ENCODE results near the gene ICE2. TPM values are rescaled to one million over a fixed set of nuclear protein-coding genes. Genes with fewer than 3 reads are reported as not detected.

ICE2 gene
- total and polyA plus RNA-seq, 2 of the 8 experiments (the other 6 are each of a cell fraction or from before 2014, with no cell fraction given) = 40.0 to 87.3 TPM

DNA sequence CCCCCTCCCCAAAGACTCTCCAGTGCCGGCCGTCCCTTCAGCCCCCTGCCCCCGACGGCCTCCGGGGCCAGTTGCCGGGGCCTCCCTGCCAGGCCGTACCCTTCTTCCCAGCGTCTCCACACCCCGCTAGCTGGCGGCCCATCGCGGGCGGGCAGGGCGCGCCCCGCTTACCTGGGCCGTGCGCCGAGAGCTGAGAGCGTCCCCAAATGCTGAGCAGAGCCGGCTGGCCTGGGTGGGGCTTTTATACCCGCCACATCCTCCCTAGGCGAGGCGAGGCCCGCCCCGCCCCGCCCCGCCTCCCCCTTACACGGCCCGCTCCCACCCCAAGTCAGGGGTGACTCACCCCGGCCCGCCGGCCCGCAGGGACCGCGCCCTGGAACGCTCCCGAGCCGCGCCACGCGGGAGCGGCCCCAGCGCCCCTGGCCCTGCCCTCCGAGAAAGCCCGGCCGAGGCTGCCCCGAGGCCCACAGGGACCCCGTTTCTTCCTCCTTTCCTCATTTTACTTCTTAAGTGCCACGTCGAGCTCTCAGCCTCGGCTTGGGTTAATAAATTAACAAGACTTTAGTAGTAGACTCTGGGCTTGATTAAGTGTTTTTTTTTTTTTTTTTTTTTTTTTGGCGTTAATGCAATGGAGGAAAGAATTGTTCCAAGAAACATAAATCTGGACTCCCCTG is 81.0 kb downstream of the ICE2 start, which contains the start of gene ANXA2 (continued):
- TF ChIP-seq, protein P1, sequence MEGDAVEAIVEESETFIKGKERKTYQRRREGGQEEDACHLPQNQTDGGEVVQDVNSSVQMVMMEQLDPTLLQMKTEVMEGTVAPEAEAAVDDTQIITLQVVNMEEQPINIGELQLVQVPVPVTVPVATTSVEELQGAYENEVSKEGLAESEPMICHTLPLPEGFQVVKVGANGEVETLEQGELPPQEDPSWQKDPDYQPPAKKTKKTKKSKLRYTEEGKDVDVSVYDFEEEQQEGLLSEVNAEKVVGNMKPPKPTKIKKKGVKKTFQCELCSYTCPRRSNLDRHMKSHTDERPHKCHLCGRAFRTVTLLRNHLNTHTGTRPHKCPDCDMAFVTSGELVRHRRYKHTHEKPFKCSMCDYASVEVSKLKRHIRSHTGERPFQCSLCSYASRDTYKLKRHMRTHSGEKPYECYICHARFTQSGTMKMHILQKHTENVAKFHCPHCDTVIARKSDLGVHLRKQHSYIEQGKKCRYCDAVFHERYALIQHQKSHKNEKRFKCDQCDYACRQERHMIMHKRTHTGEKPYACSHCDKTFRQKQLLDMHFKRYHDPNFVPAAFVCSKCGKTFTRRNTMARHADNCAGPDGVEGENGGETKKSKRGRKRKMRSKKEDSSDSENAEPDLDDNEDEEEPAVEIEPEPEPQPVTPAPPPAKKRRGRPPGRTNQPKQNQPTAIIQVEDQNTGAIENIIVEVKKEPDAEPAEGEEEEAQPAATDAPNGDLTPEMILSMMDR (IDR thresholded peaks at IDR 0.05; ENCODE audit: control extremely low read depth in 1 of 3, insufficient read depth in 1 of 3, low read depth in 1 of 3, low read length in 3 of 3) = no peak
- TF ChIP-seq, protein P2, sequence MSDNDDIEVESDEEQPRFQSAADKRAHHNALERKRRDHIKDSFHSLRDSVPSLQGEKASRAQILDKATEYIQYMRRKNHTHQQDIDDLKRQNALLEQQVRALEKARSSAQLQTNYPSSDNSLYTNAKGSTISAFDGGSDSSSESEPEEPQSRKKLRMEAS (IDR thresholded peaks at IDR 0.05) = no peak
- peak; percentile 65 for TF ChIP-seq KDM4A (IDR thresholded peaks at IDR 0.05; ENCODE audit: low read depth, low read length, severe bottlenecking)
- peak; percentile 86 for TF ChIP-seq TBP (IDR thresholded peaks at IDR 0.05; ENCODE audit: low read depth, low read length)
- peak; percentile 66 for TF ChIP-seq JUND (IDR thresholded peaks at IDR 0.05; ENCODE audit: low read length)
- TF ChIP-seq CBX5 (IDR thresholded peaks at IDR 0.05; ENCODE audit: low read depth, low read length) = no peak
- no peak for TF ChIP-seq GABPA (IDR thresholded peaks at IDR 0.05; ENCODE audit: borderline replicate concordance, insufficient read depth, low read length)
- TF ChIP-seq RNF2 (IDR thresholded peaks at IDR 0.05; ENCODE audit: borderline replicate concordance, low read depth, low read length, missing control alignments, poor library complexity, severe bottlenecking) = no peak
- TF ChIP-seq, protein P3, sequence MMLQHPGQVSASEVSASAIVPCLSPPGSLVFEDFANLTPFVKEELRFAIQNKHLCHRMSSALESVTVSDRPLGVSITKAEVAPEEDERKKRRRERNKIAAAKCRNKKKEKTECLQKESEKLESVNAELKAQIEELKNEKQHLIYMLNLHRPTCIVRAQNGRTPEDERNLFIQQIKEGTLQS (IDR thresholded peaks at IDR 0.05; ENCODE audit: insufficient read depth, low read depth, low read length) = no peak
- TF ChIP-seq NRF1 (IDR thresholded peaks at IDR 0.05; ENCODE audit: low read depth, low read length) = no peak
- no peak for TF ChIP-seq ASH2L (IDR thresholded peaks at IDR 0.05; ENCODE audit: low read length)

All from H1 (cell line).